ENCODE results near the gene VAV3. TPM values are rescaled to one million over a fixed set of nuclear protein-coding genes. Genes with fewer than 3 reads are reported as not detected.

VAV3 gene
- total and polyA plus RNA-seq, 5 experiments from 2014 or later: 2.2 to 13.1 (median 2.9) TPM

DNA sequence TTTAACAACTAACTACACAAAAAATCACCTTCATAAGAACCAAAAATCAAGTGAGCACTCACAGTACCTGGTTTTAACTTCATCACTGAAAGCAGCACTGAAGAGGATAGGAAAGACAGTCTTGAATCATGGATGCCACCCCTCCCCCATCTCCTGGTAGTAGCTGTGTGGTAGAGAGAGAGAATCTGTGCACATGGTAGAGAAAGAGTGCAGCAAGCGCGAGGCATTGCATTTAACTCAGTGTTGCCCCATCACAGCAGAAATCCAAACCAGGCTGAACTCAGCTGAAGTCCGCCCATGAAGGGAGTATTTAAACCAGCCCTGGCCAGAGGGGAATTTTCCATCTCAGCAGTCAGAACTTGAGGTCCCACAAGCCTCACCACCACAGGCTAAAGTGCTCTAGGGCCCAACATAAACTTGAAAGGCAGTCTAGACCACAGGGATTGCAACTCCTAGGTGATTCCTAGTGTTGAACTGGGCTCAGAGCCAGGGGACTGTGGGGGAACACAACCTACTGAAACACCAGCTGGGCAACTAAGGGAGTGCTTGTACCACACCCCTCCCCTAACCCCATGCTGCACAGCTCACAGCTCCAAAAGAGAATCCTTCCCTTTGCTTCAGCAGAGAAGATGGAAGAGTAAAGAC lies 38.4 kb downstream of the VAV3 start:
- H3K4me3 Mint-ChIP-seq: no peak overlapping the region
- no peak for ATAC-seq
- no peak for DNase-seq
- no peaks in the 10 kb centered on the region for H3K27me3 Mint-ChIP-seq
- no peaks in the 10 kb centered on the region for H3K36me3 Mint-ChIP-seq
- peaks cover 0 to 2% (median 0%) of the 10 kb centered on the region in 9 donors for H3K9me3 Mint-ChIP-seq
- POLR2A ChIA-PET: no interaction called here
- H3K27ac Mint-ChIP-seq: peak overlapping the region in 1 of 10 donors; percentile 73
- peaks cover 13 to 51% (median 22%) of the 10 kb centered on the region in 4 donors for H3K4me1 Mint-ChIP-seq

DNA sequence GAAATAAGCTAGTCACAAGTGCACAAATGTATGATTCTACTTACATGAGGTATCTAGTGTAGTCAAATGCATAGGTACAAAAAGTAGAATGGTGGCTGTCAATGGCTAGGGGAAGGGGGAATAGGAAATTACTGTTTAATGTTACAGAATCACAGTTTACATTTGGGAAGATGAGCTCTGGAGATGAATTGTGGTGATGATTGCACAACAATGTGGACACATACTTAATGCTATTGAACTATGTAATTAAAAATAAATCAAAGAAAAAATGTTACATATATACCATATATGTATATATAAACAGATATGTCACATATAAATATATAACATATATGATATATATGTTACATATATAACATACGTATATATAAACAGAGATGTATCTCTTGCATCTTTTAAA lies 39.4 kb downstream of the VAV3 start:
- POLR2A ChIA-PET: no interaction called here
- Mint-ChIP-seq H3K27ac (no peak overlapping the region), H3K36me3 (no peaks in the 10 kb centered on the region), H3K4me3 (no peak overlapping the region), H3K4me1 (peaks cover 16 to 57% (median 28%) of the 10 kb centered on the region in 4 donors), H3K9me3 (peaks cover 0 to 2% (median 0%) of the 10 kb centered on the region in 9 donors), H3K27me3 (no peaks in the 10 kb centered on the region)
- DNase-seq: no peak
- ATAC-seq: no peak

GRCh38 chr1:107920999-107921398 lies 44.0 kb downstream of the VAV3 start:
- Mint-ChIP-seq H3K4me3 (peak overlapping the region in 3 of 10 donors; percentile 2 to 37 (median 2)), H3K9me3 (peaks cover 0 to 14% (median 3%) of the 10 kb centered on the region in 9 donors), H3K27me3 (no peaks in the 10 kb centered on the region), H3K36me3 (peaks cover 0 to 6% (median 6%) of the 10 kb centered on the region in 3 donors), H3K27ac (peak overlapping the region in 4 of 10 donors; percentile 10 to 77 (median 61)), H3K4me1 (peaks cover 12 to 54% (median 32%) of the 10 kb centered on the region in 4 donors)
- no peak for DNase-seq
- POLR2A ChIA-PET: no interaction called here
- ATAC-seq: no peak

DNA sequence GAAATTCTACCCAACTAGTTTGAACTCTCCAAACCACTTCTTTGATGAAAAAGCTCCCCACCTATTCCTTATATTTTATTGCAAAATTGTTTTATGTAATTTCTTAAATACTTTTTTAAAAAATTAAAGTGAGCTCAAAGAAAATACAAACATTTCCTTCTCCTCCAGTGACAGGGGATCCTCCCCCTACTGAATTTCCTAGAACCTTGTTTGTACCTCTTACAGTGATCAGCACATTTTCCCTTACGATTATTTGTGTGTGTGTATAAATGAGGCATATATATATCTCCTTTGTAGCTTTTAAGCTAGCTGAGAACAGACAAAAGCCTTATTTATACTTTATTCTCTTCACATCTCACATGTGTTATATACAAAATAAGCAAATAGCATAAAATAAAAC lies 44.4 kb downstream of the VAV3 start:
- POLR2A ChIA-PET: no interaction called here
- H3K4me1 Mint-ChIP-seq: peaks cover 14 to 58% (median 32%) of the 10 kb centered on the region in 4 donors
- peaks cover 0 to 9% (median 6%) of the 10 kb centered on the region in 3 donors for H3K36me3 Mint-ChIP-seq
- no peak overlapping the region for H3K4me3 Mint-ChIP-seq
- peak overlapping the region in 1 of 10 donors; percentile 10 for H3K27ac Mint-ChIP-seq
- no peak for DNase-seq
- no peaks in the 10 kb centered on the region for H3K27me3 Mint-ChIP-seq
- no peak for ATAC-seq
- peaks cover 0 to 14% (median 3%) of the 10 kb centered on the region in 9 donors for H3K9me3 Mint-ChIP-seq

- Mint-ChIP-seq H3K27ac (peak overlapping the region in 5 of 10 donors; percentile 6 to 68 (median 45)), H3K4me1 (peaks cover 14 to 64% (median 32%) of the 10 kb centered on the region in 4 donors), H3K27me3 (no peaks in the 10 kb centered on the region), H3K4me3 (peak overlapping the region in 8 of 10 donors; percentile 3 to 35 (median 24)), H3K36me3 (peaks cover 0 to 10% (median 6%) of the 10 kb centered on the region in 3 donors), H3K9me3 (peaks cover 0 to 14% (median 3%) of the 10 kb centered on the region in 9 donors)
- ATAC-seq: no peak
- POLR2A ChIA-PET: no interaction called here
- DNase-seq: no peak
Observed at GRCh38 chr1:107919953-107920352, 45.0 kb downstream of the VAV3 start.

DNA sequence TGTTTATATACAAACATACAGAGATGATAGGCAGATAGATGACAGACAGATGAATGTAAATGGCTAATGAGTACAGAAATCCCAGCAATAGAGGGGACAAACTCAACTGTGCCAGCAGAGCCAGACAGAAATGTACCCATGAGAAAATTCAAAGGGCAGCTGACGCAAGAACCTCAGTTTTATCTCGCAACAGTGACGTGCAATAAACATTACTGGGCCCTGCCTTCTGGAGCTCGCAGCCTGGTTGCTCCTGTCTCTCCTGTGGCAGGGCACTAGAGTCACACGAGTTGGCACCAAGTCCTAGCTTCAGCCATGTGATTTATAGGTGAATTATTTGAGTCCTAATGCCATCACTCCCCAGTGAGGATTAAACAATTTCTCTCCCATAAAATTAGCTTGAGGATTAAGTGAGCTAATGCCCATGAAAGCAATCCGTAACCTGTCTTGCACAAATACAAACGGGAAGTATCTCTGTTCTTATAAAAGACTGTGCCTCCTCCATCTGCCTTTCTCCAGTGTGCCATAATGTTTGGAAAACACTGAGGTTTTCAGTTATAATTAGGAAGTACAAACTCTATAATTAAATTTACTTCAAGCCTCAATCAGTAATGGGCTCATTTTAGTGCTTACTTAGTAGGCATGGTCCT lies 50.7 kb downstream of the VAV3 start:
- POLR2A ChIA-PET: interaction anchor here (0.6 to 1.0 kb wide), 2 partner anchors 13 to 19 kb away, joined by 3 read pairs; no protein-coding TSS in a partner anchor
- no peak for ATAC-seq
- Mint-ChIP-seq H3K4me1 (peaks cover 8 to 64% (median 19%) of the 10 kb centered on the region in 4 donors), H3K27me3 (no peaks in the 10 kb centered on the region), H3K27ac (peak overlapping the region in 3 of 10 donors; percentile 41 to 45 (median 41)), H3K9me3 (peaks cover 0 to 14% (median 3%) of the 10 kb centered on the region in 9 donors), H3K36me3 (peaks cover 0 to 10% (median 6%) of the 10 kb centered on the region in 3 donors), H3K4me3 (no peak overlapping the region)
- DNase-seq: no peak

DNA sequence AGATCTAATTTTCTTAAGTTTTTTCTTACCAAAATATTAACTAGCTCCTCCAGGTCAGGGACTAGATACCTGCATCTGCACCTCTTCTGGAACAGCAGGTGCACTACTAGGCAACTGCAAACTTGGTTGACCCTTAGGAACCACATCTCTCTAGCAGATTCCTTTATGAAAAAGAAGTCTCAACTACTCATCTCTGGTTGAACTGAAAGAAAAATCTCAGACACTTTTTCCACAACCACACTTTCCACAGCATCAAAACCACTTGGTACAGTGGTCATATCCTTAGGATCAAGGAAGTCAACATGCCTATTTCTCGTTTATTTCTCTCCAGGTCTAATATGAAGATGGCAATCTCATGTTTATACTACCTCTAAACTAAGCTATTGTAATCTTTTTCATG lies 52.3 kb downstream of the VAV3 start:
- Mint-ChIP-seq H3K4me3 (no peak overlapping the region), H3K27me3 (no peaks in the 10 kb centered on the region), H3K9me3 (peaks cover 0 to 7% (median 0%) of the 10 kb centered on the region in 9 donors), H3K36me3 (peaks cover 0 to 4% (median 2%) of the 10 kb centered on the region in 3 donors), H3K4me1 (peaks cover 8 to 60% (median 19%) of the 10 kb centered on the region in 4 donors), H3K27ac (peak overlapping the region in 3 of 10 donors; percentile 34 to 78 (median 59))
- POLR2A ChIA-PET: no interaction called here
- ATAC-seq (no peak), DNase-seq (no peak)

- peak in 2 of 10 donors; percentile 17 to 27 for DNase-seq
- peak overlapping the region in 7 of 10 donors; percentile 11 to 87 (median 52) for H3K27ac Mint-ChIP-seq
- H3K4me3 Mint-ChIP-seq: peak overlapping the region in 8 of 10 donors; percentile 4 to 67 (median 31)
- H3K4me1 Mint-ChIP-seq: peaks cover 22 to 80% (median 57%) of the 10 kb centered on the region in 4 donors
- no peaks in the 10 kb centered on the region for H3K36me3 Mint-ChIP-seq
- no peaks in the 10 kb centered on the region for H3K9me3 Mint-ChIP-seq
- POLR2A ChIA-PET: interaction anchor here (0.7 to 1.3 kb wide), 3 partner anchors 14 to 27 kb away, joined by 3 read pairs; no protein-coding TSS in a partner anchor
- H3K27me3 Mint-ChIP-seq: no peaks in the 10 kb centered on the region
- peak; percentile 40 to 80 for ATAC-seq
Observed at GRCh38 chr1:107900090-107900945, 64.7 kb downstream of the VAV3 start.

DNA sequence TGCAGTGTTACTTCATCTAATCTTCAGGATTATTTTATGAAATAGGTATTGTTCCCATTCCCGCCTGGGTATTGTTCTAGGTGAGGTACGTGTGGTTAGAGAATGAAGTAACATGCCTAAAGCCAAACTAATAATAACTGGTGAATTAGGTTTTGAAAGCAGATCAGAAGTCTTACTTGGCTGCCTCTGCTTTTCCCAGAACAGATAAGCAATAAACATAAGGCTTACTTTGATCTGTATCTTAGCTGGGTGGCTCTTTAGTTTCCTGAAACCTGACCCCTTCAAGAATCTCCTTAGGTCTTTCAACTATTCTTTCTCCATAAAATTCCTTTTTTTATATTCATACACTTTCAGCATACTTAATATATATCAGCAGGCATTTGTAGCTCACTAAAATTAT lies 65.3 kb downstream of the VAV3 start:
- Mint-ChIP-seq H3K36me3 (no peaks in the 10 kb centered on the region), H3K27ac (peak overlapping the region in 7 of 10 donors; percentile 4 to 87 (median 52)), H3K9me3 (no peaks in the 10 kb centered on the region), H3K4me3 (peak overlapping the region in 8 of 10 donors; percentile 1 to 67 (median 31)), H3K27me3 (no peaks in the 10 kb centered on the region), H3K4me1 (peaks cover 22 to 87% (median 62%) of the 10 kb centered on the region in 4 donors)
- ATAC-seq: no peak
- no peak for DNase-seq
- POLR2A ChIA-PET: interaction anchor here (0.7 to 0.8 kb wide), 2 partner anchors 17 to 26 kb away, joined by 3 read pairs; no protein-coding TSS in a partner anchor

DNA sequence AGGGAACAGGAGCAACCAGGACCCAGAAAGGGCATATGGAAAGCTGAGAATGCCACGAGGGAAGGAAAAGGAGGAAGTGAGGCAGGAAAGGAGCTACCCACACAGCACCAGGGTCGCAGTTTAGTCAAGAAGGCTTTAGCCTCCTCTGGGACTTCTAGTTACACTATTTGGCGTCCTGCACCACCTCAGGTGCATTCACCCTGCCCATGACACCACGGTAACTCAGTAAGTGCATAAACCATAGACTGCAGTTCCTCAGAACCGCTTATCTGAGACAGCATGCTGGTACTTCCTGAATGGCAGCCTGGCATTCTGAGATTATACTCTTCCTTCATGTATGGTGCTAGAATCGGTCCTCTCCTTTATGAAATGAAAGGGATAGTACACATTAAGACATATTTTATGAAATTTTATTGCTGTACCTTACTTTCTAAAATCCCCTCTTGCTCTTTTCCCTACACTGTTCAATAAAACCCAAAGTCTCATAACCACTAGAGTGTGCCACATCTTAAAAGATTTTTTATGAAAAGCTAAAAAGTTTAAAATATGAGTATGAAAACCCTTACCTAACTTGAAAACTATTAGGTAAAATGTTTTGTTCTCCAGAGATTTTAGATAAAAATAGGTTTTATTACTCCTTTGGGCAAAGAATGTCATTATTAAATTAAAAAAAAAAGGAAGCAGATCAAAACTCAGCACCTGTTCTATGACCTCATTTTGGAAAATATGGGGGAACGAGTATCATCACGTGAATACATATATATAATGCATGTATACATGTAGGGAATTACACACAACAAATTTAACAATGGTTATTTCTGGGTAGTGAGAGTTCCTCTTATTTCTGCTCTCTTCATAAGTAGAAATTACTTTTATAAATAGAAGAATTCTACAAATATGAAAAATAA lies 67.3 kb downstream of the VAV3 start:
- Mint-ChIP-seq H3K4me3 (peak overlapping the region; percentile 23 to 80 (median 70)), H3K36me3 (peaks cover 0 to 4% (median 0%) of the 10 kb centered on the region in 3 donors), H3K9me3 (peaks cover 0 to 9% (median 0%) of the 10 kb centered on the region in 9 donors), H3K4me1 (peaks cover 13 to 85% (median 49%) of the 10 kb centered on the region in 4 donors), H3K27me3 (no peaks in the 10 kb centered on the region), H3K27ac (peak overlapping the region; percentile 54 to 92 (median 78))
- ATAC-seq (peak; percentile 76 to 82), DNase-seq (peak in 6 of 10 donors; percentile 1 to 31 (median 18))
- POLR2A ChIA-PET: interaction anchor here (0.9 kb wide), 1 partner anchor 68 kb away, joined by 4 read pairs; the partner anchor contains the start of gene VAV3

DNA sequence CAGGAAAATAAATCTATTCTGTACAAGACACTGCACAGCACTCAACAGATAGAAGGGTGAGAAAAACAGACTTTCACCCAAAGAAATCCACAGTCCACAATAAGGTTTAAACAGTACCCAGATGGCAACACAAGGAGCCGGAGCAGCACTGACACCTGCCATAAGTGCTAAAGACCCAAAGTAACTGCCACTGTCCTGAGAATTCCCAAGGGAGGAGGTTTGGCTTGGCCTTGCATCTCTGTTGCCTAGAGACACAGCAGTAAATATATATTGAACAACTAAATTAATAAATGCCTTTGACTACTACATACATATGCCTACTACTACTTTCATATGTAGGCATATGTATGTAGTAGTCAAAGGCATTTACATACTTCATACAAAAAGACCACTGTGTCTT lies 68.0 kb downstream of the VAV3 start:
- H3K4me3 Mint-ChIP-seq: peak overlapping the region; percentile 23 to 80 (median 70)
- H3K9me3 Mint-ChIP-seq: peaks cover 0 to 9% (median 0%) of the 10 kb centered on the region in 9 donors
- ATAC-seq (peak in 1 of 2 donors; percentile 21), DNase-seq (no peak)
- H3K36me3 Mint-ChIP-seq: peaks cover 0 to 4% (median 0%) of the 10 kb centered on the region in 3 donors
- no peaks in the 10 kb centered on the region for H3K27me3 Mint-ChIP-seq
- POLR2A ChIA-PET: interaction anchor here (0.9 kb wide), 1 partner anchor 69 kb away, joined by 4 read pairs; the partner anchor contains the start of gene VAV3
- peak overlapping the region; percentile 54 to 92 (median 78) for H3K27ac Mint-ChIP-seq
- peaks cover 13 to 82% (median 46%) of the 10 kb centered on the region in 4 donors for H3K4me1 Mint-ChIP-seq
